A673 (cell line): ENCODE measurements around the gene PCSK6. TPM values are rescaled to one million over a fixed set of nuclear protein-coding genes. Genes with fewer than 3 reads are reported as not detected.

Source experiments
- BruUV-seq: library from RNA; stranded (reverse); fragments of 400-500 nt; replicated peaks from 2 replicates; lab custom pipeline; 2021; lab: Mats Ljungman, UMichigan
- CTCF ChIA-PET: fragments of 300-600 bp; sonication (Branson Sonifier 250); formaldehyde crosslinking; loops from one replicate; lab custom pipeline; 2022; ENCODE audit warnings: antibody characterized with exemption; lab: Charles Lee
- POLR2A ChIA-PET: fragments of 300-600 bp; sonication (Branson Sonifier 250); formaldehyde crosslinking; loops from one replicate; lab custom pipeline; 2022; ENCODE audit warnings: antibody characterized with exemption; ENCODE audit not compliant: low non-redundant PET; lab: Charles Lee
- DNase-seq: peaks from one replicate; pipeline ENCODE4 v3.0.0-alpha.2; 2015; ENCODE audit warnings: low spot score
- H3K27ac ChIP-seq: fragments of 200-600 bp; sonication (generic); 2 replicates; pipeline ENCODE4 v1.5.1; 2016; ENCODE audit warnings: mixed run types, low read depth, mild to moderate bottlenecking, mixed read lengths, antibody characterized with exemption, low read length; ENCODE audit not compliant: poor library complexity, severe bottlenecking
- H3K27me3 ChIP-seq: fragments of 200-600 bp; sonication (generic); replicated peaks from 2 replicates; pipeline ENCODE4 v1.6.1; 2017; ENCODE audit warnings: mixed run types, low read depth, mild to moderate bottlenecking, mixed read lengths, antibody characterized with exemption, low read length; ENCODE audit not compliant: insufficient read depth, poor library complexity
- H3K36me3 ChIP-seq: fragments of 200-600 bp; sonication (generic); 2 replicates; pipeline ENCODE4 v1.6.1; 2016; ENCODE audit warnings: mixed run types, mild to moderate bottlenecking, mixed read lengths, antibody characterized with exemption, low read length; ENCODE audit not compliant: insufficient read depth, poor library complexity, severe bottlenecking
- H3K4me1 ChIP-seq: fragments of 200-600 bp; sonication (generic); 2 replicates; pipeline ENCODE4 v1.6.1; 2017; ENCODE audit warnings: mixed run types, mild to moderate bottlenecking, mixed read lengths, antibody characterized with exemption, low read length; ENCODE audit not compliant: insufficient read depth, poor library complexity, severe bottlenecking
- H3K4me3 ChIP-seq: fragments of 200-600 bp; sonication (generic); 2 replicates; pipeline ENCODE4 v1.5.1; 2016; ENCODE audit warnings: low read depth, mixed run types, mild to moderate bottlenecking, mixed read lengths, low read length; ENCODE audit not compliant: poor library complexity, severe bottlenecking
- H3K9me3 ChIP-seq: fragments of 200-600 bp; sonication (generic); 2 replicates; pipeline ENCODE4 v1.6.1; 2016; ENCODE audit warnings: mixed run types, low read depth, mild to moderate bottlenecking, mixed read lengths, antibody characterized with exemption, low read length; ENCODE audit not compliant: poor library complexity, severe bottlenecking
- CTCF ChIP-seq: fragments of 300-800, 200-600 bp; sonication (generic); conservative IDR thresholded peaks from 2 replicates; pipeline ENCODE4 v1.5.1; 2017; ENCODE audit warnings: low read depth, mild to moderate bottlenecking, antibody characterized with exemption, low read length, moderate library complexity, mixed read lengths
- EZH2 ChIP-seq: fragments of 200-600 bp; sonication (generic); IDR thresholded peaks from 2 replicates; pipeline ENCODE4 v1.6.1; 2017; ENCODE audit warnings: borderline replicate concordance, low read depth, mild to moderate bottlenecking, mixed read lengths, antibody characterized with exemption, low read length; ENCODE audit not compliant: poor library complexity, severe bottlenecking
- intact Hi-C: fragments of 100-400 bp; cut with micrococcal nuclease; formaldehyde crosslinking; loops from one replicate; pipeline ENCODE4 v1.10.0; 2022; ENCODE audit not compliant: unreplicated experiment
- total RNA-seq: library from RNA; stranded (reverse); gene quantifications from 2 replicates; pipeline ENCODE4 v1.2.3, GENCODE V29; 2021

PCSK6 gene
- total RNA-seq, 1 experiment from 2014 or later, result 2.6 TPM

DNA sequence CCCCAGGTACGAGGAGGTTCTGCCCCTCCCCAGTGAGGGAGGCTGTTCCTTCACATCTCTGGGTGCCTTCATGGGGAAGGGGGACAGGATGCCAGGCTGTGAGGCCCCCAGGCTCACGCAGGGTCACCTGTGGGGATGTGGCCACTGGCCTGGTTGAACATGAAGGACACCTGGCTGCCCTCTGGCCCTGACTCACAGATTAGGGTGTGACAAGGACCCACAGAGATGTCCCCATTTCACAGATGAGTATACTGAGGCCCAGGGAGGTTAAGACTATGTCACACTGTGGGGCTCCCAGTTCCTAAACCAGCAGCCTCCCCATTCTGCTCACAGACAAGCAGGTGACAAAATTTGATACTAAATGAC, 42.4 kb downstream of the PCSK6 start:
- no peaks in the 10 kb centered on the region for H3K27me3 ChIP-seq
- POLR2A ChIA-PET, result no interaction called here
- BruUV-seq, result no TSS peak
- no peak for DNase-seq
- intact Hi-C loops, result no loop called here
- no peaks in the 10 kb centered on the region for H3K36me3 ChIP-seq
- H3K9me3 ChIP-seq, result no peaks in the 10 kb centered on the region
- CTCF ChIA-PET, result no interaction called here
- TF ChIP-seq CTCF, result no peak
- no peak for TF ChIP-seq EZH2
- no peak overlapping the region for H3K27ac ChIP-seq
- H3K4me3 ChIP-seq, result no peak overlapping the region
- H3K4me1 ChIP-seq, result no peaks in the 10 kb centered on the region

DNA sequence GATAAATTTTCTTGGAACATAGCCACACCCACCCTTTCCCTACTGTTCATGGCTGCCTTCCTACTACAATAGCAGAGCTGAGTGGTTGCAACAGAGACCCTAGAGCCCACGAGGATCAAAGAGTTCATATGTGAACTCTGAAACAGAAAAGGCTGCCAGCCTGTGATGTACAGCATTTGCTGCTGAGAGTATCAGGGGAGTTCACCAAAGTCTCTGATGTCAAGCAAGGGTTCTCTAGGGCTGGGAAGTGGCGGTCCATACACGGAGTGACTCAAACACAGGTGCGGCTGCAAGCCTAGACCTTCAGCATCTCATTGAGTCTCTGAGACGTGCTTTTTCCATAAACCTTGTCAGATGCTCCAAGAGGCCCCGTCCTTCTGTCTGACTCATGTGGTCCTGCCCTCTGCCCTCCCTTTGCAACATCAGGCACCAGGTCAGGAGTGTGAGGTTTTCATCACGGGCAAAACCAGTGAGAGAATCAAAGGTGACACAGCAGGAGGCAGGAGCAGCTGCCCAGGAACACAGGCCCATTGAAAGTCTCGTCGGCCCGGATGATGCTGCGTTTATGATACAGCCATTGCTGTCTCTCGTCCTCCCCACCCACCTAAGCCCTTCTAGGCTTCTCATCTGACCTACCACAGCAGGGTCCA, 42.9 kb downstream of the PCSK6 start:
- H3K4me3 ChIP-seq, result no peak overlapping the region
- H3K4me1 ChIP-seq, result no peaks in the 10 kb centered on the region
- POLR2A ChIA-PET, result no interaction called here
- no peaks in the 10 kb centered on the region for H3K9me3 ChIP-seq
- H3K27me3 ChIP-seq, result no peaks in the 10 kb centered on the region
- H3K36me3 ChIP-seq, result no peaks in the 10 kb centered on the region
- TF ChIP-seq CTCF, result no peak
- TF ChIP-seq EZH2, result no peak
- intact Hi-C loops, result no loop called here
- no peak for DNase-seq
- H3K27ac ChIP-seq, result no peak overlapping the region
- CTCF ChIA-PET, result no interaction called here
- no TSS peak for BruUV-seq

- Histone ChIP-seq H3K4me1 (no peaks in the 10 kb centered on the region), H3K4me3 (no peak overlapping the region), H3K27me3 (no peaks in the 10 kb centered on the region), H3K9me3 (no peaks in the 10 kb centered on the region), H3K36me3 (no peaks in the 10 kb centered on the region), H3K27ac (no peak overlapping the region)
- ChIA-PET CTCF (no interaction called here), POLR2A (no interaction called here)
- DNase-seq, result peak; percentile 25
- TF ChIP-seq CTCF, result no peak
- TF ChIP-seq EZH2, result no peak
- intact Hi-C loops, result no loop called here
- BruUV-seq, result no TSS peak
Observed at GRCh38 chr15:101445562-101446517, 43.7 kb downstream of the PCSK6 start.
